ENCODE data around the gene MGLL. TPM values are rescaled to one million over a fixed set of nuclear protein-coding genes. Genes with fewer than 3 reads are reported as not detected.

The MGLL gene
- total RNA-seq, 1 experiment from 2014 or later, result 206 TPM

- DNase-seq (ENCODE audit: low read depth), result no peak
Measured at GRCh38 chr3:127742580-127742979, 79.7 kb downstream of the MGLL start.

DNA sequence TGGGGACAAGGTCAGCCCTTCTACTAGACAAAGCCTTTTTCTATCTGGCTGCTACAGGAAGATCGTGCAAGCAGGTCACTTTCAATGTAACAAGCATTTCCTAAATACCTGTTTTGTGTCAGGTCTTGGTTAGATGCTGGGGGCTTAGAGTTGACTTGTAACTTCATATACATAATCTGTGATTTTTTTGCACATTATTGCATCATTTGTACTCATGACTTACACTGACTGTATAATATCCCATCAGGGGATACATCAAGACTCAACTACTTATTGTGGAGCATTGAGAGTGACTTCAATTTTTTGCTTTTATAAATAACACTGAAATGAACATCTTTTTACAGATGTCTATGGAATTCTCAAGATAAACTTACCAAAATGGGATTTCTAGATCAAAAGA lies 80.6 kb downstream of the MGLL start:
- DNase-seq (ENCODE audit: low read depth), result no peak

GRCh38 chr3:127741246-127741645 lies 81.1 kb downstream of the MGLL start:
- no peak for DNase-seq (ENCODE audit: low read depth)

DNA sequence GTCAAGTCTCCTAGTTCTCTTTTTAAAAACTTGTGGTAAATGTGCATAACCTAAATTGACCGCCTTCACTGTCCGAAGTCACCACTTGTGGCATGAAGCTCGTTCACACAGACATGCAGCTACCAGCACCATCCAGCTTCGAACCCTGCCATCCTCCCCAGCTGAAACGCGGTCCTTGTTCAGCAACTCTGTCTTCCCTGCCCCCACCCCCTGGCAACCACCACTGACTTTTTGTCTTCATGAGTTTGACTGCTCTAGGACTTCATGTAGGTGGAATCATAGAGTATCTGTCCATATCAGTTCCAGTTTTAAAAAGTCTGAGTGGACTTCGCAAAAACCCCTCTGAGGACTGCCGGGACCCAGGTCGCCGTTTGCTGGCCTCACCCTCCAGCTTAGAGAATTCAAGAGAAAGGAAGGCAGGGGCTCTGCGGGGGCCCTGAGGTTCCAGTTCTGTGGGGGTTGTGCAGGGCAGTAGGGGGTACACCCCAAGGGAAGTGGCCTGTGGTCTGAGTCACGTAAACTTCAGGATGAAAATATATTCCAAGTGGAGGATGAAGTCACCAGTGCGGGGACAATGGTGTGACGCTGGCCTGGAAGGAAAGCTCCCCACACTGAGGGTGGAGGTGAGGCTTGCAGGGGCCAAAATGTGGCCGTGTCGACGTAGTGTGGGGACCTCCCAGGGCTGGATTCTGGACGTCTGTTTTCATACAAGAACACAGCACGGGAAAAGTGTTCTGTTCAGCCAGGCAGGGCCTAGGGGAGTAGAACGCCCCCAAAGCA lies 82.0 kb downstream of the MGLL start:
- no peak for DNase-seq (ENCODE audit: low read depth)

DNA sequence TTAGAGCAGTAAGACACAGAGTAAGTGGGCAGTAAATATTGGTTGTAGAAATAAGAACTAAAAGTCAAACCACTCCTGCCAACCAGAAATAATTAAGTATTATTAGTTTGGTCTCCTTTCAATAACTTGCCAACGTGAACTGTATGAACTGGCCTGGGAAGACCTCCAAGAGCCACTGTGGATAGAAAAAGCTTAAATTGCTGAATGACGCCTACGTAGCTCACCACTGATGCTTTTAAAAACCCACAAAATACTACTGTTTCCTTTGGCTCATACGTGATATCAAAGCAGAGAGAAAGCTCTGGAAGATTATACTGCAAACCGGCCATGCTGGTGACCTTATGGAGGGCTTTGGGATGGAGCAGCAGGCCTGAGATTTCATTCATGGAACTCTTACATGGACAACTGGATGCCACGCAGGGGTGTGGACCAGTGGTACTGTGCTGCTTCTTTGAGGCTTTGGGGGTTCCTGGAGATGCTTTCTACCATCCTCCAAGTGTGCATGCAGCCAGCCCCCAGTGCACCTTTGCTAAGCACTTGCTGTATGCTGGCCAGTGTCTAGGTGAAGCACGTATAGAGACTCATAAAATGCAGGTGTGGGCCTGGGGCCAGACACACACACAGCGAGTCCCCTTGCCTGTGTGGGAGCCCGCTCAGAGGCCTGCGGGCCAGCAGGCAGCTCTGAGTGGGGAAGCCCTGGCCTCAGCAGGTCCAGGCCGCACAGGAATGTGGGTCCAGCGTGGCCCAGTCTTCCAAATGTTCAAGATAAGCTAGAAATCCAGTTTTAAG lies 82.8 kb downstream of the MGLL start:
- DNase-seq (ENCODE audit: low read depth), result no peak

GRCh38 chr3:127738192-127738840 lies 84.0 kb downstream of the MGLL start:
- DNase-seq (ENCODE audit: low read depth), result no peak

- DNase-seq (ENCODE audit: low read depth), result no peak
Measured at GRCh38 chr3:127736801-127737539, 85.3 kb downstream of the MGLL start.

DNA sequence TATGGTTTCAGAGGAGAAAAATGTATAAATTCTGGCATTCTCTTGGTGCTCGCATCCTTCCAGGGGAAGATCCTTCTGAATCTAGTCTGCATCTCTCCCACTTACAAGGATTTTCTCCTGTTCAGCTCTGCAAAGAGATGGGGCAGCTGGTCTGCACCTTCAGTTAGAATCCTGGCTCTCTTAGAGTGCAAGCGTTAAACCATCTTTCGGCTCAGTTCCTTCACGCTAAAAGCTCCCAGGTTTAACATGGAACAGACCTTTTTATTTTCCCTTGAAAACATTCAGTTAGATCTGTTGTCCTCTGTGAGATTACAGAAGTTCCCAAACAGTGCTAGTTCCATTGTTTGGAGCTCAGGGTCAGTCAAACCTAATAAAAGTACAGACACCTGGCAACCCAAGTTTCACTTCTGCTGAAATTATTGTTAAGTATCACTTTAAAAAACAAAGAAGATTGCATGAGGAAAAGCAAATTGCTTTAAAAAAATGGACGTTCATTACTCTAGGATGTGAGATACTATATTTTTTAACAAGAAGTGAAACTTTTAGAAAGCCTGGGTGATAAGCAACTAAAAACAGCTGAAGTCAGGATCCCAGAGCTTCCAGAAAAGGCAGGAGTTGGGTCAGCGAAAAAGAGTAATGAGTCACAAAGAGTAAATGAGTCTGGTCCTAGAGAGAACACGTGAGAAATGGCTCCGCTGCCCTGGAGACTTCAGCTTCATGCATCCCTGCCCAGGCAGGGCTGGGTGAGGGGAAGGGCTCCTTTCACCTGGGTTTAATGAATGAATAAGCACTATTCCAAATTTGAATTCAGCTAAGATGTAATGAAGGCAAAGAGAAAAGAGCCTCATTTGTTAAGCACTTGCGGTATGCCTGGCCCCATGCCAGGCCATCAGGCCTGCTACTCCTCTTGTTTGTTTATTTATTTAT lies 86.3 kb downstream of the MGLL start:
- DNase-seq (ENCODE audit: low read depth), result peak; percentile 91

DNA sequence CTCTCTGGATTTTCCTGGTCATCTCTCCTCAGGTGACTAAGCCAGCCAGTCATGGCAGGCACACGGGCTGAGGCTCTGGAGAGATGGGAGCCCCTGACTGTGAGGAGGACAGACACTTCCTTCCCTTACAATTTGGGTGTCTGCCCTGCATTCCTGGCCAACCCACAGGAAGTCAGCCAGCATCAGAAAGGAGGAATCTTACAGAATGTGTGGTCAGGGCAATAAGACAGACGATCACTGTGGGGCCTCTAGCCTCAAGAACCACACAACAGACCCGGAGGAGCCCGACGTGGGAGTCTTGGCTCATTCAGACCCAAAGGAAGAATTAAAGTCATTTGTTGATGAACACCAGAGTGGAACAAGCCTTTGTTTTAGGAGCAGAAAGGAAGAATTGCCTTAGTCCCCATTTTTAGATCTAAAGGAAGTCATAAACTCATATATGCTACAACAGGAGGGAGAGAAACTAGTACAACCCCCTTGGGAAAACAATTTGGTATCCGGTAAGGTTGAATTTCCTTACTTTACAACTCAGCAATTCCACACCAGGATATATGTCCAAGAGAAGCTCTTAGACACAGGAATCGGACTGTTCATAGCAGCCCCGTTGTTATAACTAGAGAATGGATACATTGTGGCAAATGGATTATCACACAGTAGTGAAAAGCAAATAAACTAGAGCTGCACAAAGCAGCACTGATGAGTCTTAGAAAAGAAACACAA lies 87.4 kb downstream of the MGLL start:
- DNase-seq (ENCODE audit: low read depth), result peak; percentile 99

DNA sequence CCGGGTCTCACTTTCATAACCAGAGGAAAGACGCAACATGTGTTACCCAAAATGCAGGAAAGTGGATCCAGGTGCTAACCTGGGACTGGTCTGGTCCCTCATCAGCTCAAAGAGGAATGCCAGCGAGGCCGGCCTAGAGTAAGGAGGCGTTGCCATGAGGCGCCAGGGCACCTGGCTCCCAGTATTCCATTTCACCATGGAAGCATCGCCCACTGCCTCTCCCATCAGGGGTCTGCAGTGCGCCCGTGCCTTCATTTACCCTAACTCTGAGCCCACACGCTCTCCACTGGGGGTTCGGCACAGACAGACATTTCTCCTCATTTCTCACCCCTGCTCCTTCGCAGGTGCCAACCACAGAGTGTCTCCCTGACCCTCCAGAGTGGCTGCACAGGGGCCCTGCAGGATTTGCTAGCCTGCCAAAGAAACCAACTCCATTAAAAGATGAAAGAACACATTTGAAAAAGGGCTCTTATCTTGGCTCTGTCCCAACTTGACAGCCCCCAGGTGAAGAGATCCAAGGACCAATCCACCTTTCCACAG lies 88.1 kb downstream of the MGLL start:
- no peak for DNase-seq (ENCODE audit: low read depth)

DNA sequence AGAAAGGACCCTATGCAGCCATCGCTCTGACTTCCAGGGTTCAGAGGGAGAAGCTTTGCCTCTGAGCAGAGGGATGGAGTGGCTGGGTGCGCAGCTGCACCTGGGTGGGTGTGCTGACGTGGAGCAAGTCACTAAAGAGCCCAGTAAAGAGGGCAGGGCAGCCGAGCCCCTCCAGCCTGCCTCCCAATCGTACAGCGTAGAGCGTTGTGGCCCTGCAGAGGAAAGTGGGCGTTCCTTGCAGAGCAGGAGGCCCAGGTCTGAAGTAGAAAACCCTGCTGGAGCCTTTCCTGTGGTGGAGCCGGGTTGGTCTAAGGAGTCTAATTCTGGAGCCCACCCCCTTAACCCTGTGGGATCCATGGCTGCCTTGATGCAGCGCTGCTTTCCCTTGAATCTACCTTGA lies 88.5 kb downstream of the MGLL start:
- DNase-seq (ENCODE audit: low read depth), result no peak

- no peak for DNase-seq (ENCODE audit: low read depth)
Measured at GRCh38 chr3:127732879-127733350, 89.4 kb downstream of the MGLL start.

- no peak for DNase-seq (ENCODE audit: low read depth)
Measured at GRCh38 chr3:127732303-127732702, 90.0 kb downstream of the MGLL start.

- no peak for DNase-seq (ENCODE audit: low read depth)
Measured at GRCh38 chr3:127731546-127732289, 90.6 kb downstream of the MGLL start.

- no peak for DNase-seq (ENCODE audit: low read depth)
Measured at GRCh38 chr3:127730666-127731295, 91.5 kb downstream of the MGLL start.

- no peak for DNase-seq (ENCODE audit: low read depth)
Measured at GRCh38 chr3:127730171-127730570, 92.1 kb downstream of the MGLL start.

- DNase-seq (ENCODE audit: low read depth), result no peak
Measured at GRCh38 chr3:127729556-127730056, 92.7 kb downstream of the MGLL start.

DNA sequence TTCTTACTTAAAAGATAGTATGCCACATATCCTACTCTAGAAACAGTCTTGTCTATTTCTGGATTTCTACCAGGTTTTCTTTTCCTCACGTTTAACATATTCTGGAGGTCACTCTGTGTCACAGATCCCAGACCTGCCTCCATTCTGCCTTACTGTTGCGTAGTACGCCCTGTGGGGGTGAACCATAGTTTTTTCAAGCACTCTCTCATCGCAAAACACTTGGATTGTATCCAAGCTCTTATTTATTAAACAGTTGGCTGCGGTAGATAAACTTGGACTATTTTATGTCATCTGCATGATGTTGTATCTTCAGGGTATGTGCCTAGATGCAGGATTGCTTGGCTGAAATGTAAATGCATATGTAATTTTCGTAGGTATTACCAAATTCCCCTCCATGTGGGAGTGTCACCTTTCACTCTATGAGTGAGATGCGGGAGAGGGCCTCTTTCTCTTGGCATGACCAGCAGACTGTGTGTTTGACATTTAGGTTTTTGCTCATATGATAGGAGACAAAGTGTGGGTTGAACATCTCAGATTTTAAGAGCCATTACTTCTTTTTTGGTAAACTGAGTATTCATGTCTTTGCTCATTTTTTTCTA lies 93.8 kb downstream of the MGLL start:
- DNase-seq (ENCODE audit: low read depth), result no peak

Data from LHCN-M2 (cell line).